Mesendoderm (in vitro differentiated cells): Measurements from ENCODE around the gene SLC22A13.

Source experiments
- DNase-seq: peaks from one replicate; pipeline ENCODE4 v3.0.0; 2013
- H2AK5ac ChIP-seq: 2 replicates; pipeline ENCODE4 v1.6.1; 2013; ENCODE audit warnings: low read length, inconsistent platforms
- H2BK120ac ChIP-seq: 2 replicates; pipeline ENCODE4 v1.6.1; 2013; ENCODE audit warnings: low read depth, mild to moderate bottlenecking, low read length, moderate library complexity, mixed read lengths
- H2BK15ac ChIP-seq: replicated peaks from 2 replicates; pipeline ENCODE4 v1.6.1; 2013; ENCODE audit warnings: low read depth, mild to moderate bottlenecking, moderate library complexity
- H2BK5ac ChIP-seq: 2 replicates; pipeline ENCODE4 v1.6.1; 2013; ENCODE audit warnings: low read length, inconsistent platforms
- H3K18ac ChIP-seq: 2 replicates; pipeline ENCODE4 v1.6.1; 2013; ENCODE audit warnings: mild to moderate bottlenecking, low read length, mixed read lengths
- H3K23ac ChIP-seq: one replicate; pipeline ENCODE4 v1.6.1; 2013; ENCODE audit warnings: low read length
- H3K27ac ChIP-seq: 2 replicates; pipeline ENCODE4 v1.5.1; 2013; ENCODE audit warnings: low read depth, mild to moderate bottlenecking, inconsistent platforms, low read length, moderate library complexity
- H3K27me3 ChIP-seq: 2 replicates; pipeline ENCODE4 v1.6.1; 2013; ENCODE audit warnings: low read length, control low read depth, mild to moderate bottlenecking, inconsistent platforms; ENCODE audit not compliant: insufficient read depth, poor library complexity
- H3K36me3 ChIP-seq: 2 replicates; pipeline ENCODE4 v1.6.1; 2013; ENCODE audit warnings: low read length, inconsistent platforms; ENCODE audit not compliant: control insufficient read depth, insufficient read depth
- H3K4ac ChIP-seq: one replicate; pipeline ENCODE4 v1.6.1; 2013; ENCODE audit warnings: low read depth, mild to moderate bottlenecking, low read length, moderate library complexity
- H3K4me1 ChIP-seq: 2 replicates; pipeline ENCODE4 v1.6.1; 2013; ENCODE audit warnings: low read depth, low read length, inconsistent platforms; ENCODE audit not compliant: control insufficient read depth
- H3K4me2 ChIP-seq: 2 replicates; pipeline ENCODE4 v1.6.1; 2013; ENCODE audit warnings: low read length
- H3K4me3 ChIP-seq: 2 replicates; pipeline ENCODE4 v1.5.1; 2013; ENCODE audit warnings: mild to moderate bottlenecking, low read length
- H3K56ac ChIP-seq: one replicate; pipeline ENCODE4 v1.6.1; 2013; ENCODE audit warnings: low read length
- H3K79me1 ChIP-seq: 2 replicates; pipeline ENCODE4 v1.6.1; 2013; ENCODE audit warnings: low read length, inconsistent platforms
- H3K79me2 ChIP-seq: 2 replicates; pipeline ENCODE4 v1.6.1; 2013; ENCODE audit warnings: mild to moderate bottlenecking, low read length; ENCODE audit not compliant: control insufficient read depth, insufficient read depth
- H3K9ac ChIP-seq: 2 replicates; pipeline ENCODE4 v1.6.1; 2013; ENCODE audit warnings: low read length, inconsistent platforms
- H4K5ac ChIP-seq: one replicate; pipeline ENCODE4 v1.6.1; 2013; ENCODE audit warnings: low read length
- H4K8ac ChIP-seq: one replicate; pipeline ENCODE4 v1.6.1; 2013; ENCODE audit warnings: low read depth, mild to moderate bottlenecking, control low read depth, low read length, moderate library complexity
- WGBS: extraction: QIAGEN DNeasy Blood & Tissue Kit; methylation state at CpG from one replicate; pipeline ENCODE4 v1.1.7; 2013; ENCODE audit warnings: low lambda C conversion rate, missing lambda C conversion rate; ENCODE audit not compliant: insufficient coverage; ENCODE audit errors: extremely low coverage; 5-methylcytosine and 5-hydroxymethylcytosine counted together

The SLC22A13 gene

GRCh38 chr3:38254872-38255271 is 10.7 kb upstream of the SLC22A13 start:
- H3K79me1 ChIP-seq: no peaks in the 10 kb centered on the region

GRCh38 chr3:38255627-38256026 is 10.0 kb upstream of the SLC22A13 start:
- no peak overlapping the region for H3K9ac ChIP-seq
- no peak overlapping the region for H2BK15ac ChIP-seq
- H3K79me1 ChIP-seq: no peaks in the 10 kb centered on the region
- no peaks in the 10 kb centered on the region for H3K27me3 ChIP-seq
- no peak overlapping the region for H2AK5ac ChIP-seq
- WGBS: no CpG with 5 or more reads among the region's 1 CpG
- no peak overlapping the region for H2BK5ac ChIP-seq
- no peak overlapping the region for H3K18ac ChIP-seq
- H4K8ac ChIP-seq: no peak overlapping the region
- H3K4me2 ChIP-seq: no peak overlapping the region
- H3K4me1 ChIP-seq: no peaks in the 10 kb centered on the region
- no peak overlapping the region for H3K56ac ChIP-seq
- no peak overlapping the region for H3K27ac ChIP-seq
- no peak overlapping the region for H2BK120ac ChIP-seq
- H3K23ac ChIP-seq: no peak overlapping the region
- no peaks in the 10 kb centered on the region for H3K79me2 ChIP-seq
- H3K4me3 ChIP-seq: no peak overlapping the region
- no peak overlapping the region for H3K4ac ChIP-seq
- H4K5ac ChIP-seq: no peak overlapping the region
- DNase-seq: no peak
- peaks cover 2% of the 10 kb centered on the region for H3K36me3 ChIP-seq

More at GRCh38 chr3:38254872-38255271, 10.7 kb upstream of the SLC22A13 start:
- Histone ChIP-seq H2AK5ac (no peak overlapping the region), H2BK5ac (no peak overlapping the region), H3K56ac (no peak overlapping the region), H3K27me3 (no peaks in the 10 kb centered on the region), H3K4me3 (no peak overlapping the region), H3K18ac (no peak overlapping the region), H4K8ac (no peak overlapping the region), H3K4ac (no peak overlapping the region), H3K4me1 (no peaks in the 10 kb centered on the region), H4K5ac (no peak overlapping the region), H2BK15ac (no peak overlapping the region), H3K27ac (no peak overlapping the region), H3K79me2 (no peaks in the 10 kb centered on the region), H2BK120ac (no peak overlapping the region), H3K23ac (no peak overlapping the region), H3K9ac (no peak overlapping the region), H3K36me3 (peaks cover 2% of the 10 kb centered on the region), H3K4me2 (no peak overlapping the region)
- no CpG with 5 or more reads among the region's 2 CpGs for WGBS
- no peak for DNase-seq

- H3K4me2 ChIP-seq: no peak overlapping the region
- WGBS: no CpG with 5 or more reads among the region's 1 CpG
- H3K4ac ChIP-seq: no peak overlapping the region
These were observed 8.0 kb upstream of the SLC22A13 start for GRCh38 chr3:38257583-38257982.

GRCh38 chr3:38260474-38260873 is 5.1 kb upstream of the SLC22A13 start:
- no peaks in the 10 kb centered on the region for H3K79me2 ChIP-seq
- no peaks in the 10 kb centered on the region for H3K27me3 ChIP-seq
- no peak overlapping the region for H4K5ac ChIP-seq
- no peaks in the 10 kb centered on the region for H3K4me1 ChIP-seq
- no peak overlapping the region for H2BK5ac ChIP-seq
- H3K27ac ChIP-seq: no peak overlapping the region
- H2BK15ac ChIP-seq: no peak overlapping the region
- no peak overlapping the region for H3K4ac ChIP-seq
- H3K56ac ChIP-seq: no peak overlapping the region
- H3K4me2 ChIP-seq: no peak overlapping the region
- H4K8ac ChIP-seq: no peak overlapping the region
- H3K36me3 ChIP-seq: no peaks in the 10 kb centered on the region
- H2AK5ac ChIP-seq: no peak overlapping the region
- no peak overlapping the region for H3K18ac ChIP-seq
- no peak overlapping the region for H2BK120ac ChIP-seq
- H3K4me3 ChIP-seq: no peak overlapping the region
- WGBS: no CpG with 5 or more reads among the region's 2 CpGs
- no peak overlapping the region for H3K9ac ChIP-seq
- no peak overlapping the region for H3K23ac ChIP-seq
- DNase-seq: no peak
- H3K79me1 ChIP-seq: no peaks in the 10 kb centered on the region

More at GRCh38 chr3:38257583-38257982, 8.0 kb upstream of the SLC22A13 start:
- Histone ChIP-seq H3K79me2 (no peaks in the 10 kb centered on the region), H3K79me1 (no peaks in the 10 kb centered on the region), H3K18ac (no peak overlapping the region), H2BK120ac (no peak overlapping the region), H2AK5ac (no peak overlapping the region), H3K4me1 (no peaks in the 10 kb centered on the region), H3K27ac (no peak overlapping the region), H3K27me3 (no peaks in the 10 kb centered on the region), H3K36me3 (peaks cover 2% of the 10 kb centered on the region), H4K5ac (no peak overlapping the region), H3K23ac (no peak overlapping the region), H4K8ac (no peak overlapping the region), H3K4me3 (no peak overlapping the region), H3K9ac (no peak overlapping the region), H2BK5ac (no peak overlapping the region), H2BK15ac (no peak overlapping the region), H3K56ac (no peak overlapping the region)
- no peak for DNase-seq

- no peak overlapping the region for H3K4me2 ChIP-seq
- no peaks in the 10 kb centered on the region for H3K4me1 ChIP-seq
- no peak overlapping the region for H2BK5ac ChIP-seq
- H4K5ac ChIP-seq: no peak overlapping the region
- H3K18ac ChIP-seq: no peak overlapping the region
- WGBS: no CpG with 5 or more reads among the region's 1 CpG
- no peaks in the 10 kb centered on the region for H3K27me3 ChIP-seq
- no peak overlapping the region for H2BK120ac ChIP-seq
- no peaks in the 10 kb centered on the region for H3K79me1 ChIP-seq
- no peak overlapping the region for H3K9ac ChIP-seq
- H3K36me3 ChIP-seq: no peaks in the 10 kb centered on the region
- no peak overlapping the region for H2AK5ac ChIP-seq
- H3K27ac ChIP-seq: no peak overlapping the region
- no peaks in the 10 kb centered on the region for H3K79me2 ChIP-seq
- no peak for DNase-seq
- no peak overlapping the region for H3K23ac ChIP-seq
- no peak overlapping the region for H3K56ac ChIP-seq
- no peak overlapping the region for H4K8ac ChIP-seq
- H3K4me3 ChIP-seq: no peak overlapping the region
- no peak overlapping the region for H2BK15ac ChIP-seq
- no peak overlapping the region for H3K4ac ChIP-seq
These were observed 1.2 kb upstream of the SLC22A13 start for GRCh38 chr3:38264353-38264771.

GRCh38 chr3:38264779-38265178 is 833 bp upstream of the SLC22A13 start:
- no peak for DNase-seq
- WGBS: no CpG with 5 or more reads among the region's 1 CpG
- H3K4ac ChIP-seq: no peak overlapping the region

More at GRCh38 chr3:38264779-38265178, 833 bp upstream of the SLC22A13 start:
- no peak overlapping the region for H3K56ac ChIP-seq
- no peaks in the 10 kb centered on the region for H3K36me3 ChIP-seq
- H3K4me3 ChIP-seq: no peak overlapping the region
- H4K5ac ChIP-seq: no peak overlapping the region
- no peak overlapping the region for H2BK120ac ChIP-seq
- H2AK5ac ChIP-seq: no peak overlapping the region
- no peaks in the 10 kb centered on the region for H3K79me1 ChIP-seq
- no peak overlapping the region for H2BK5ac ChIP-seq
- no peak overlapping the region for H3K9ac ChIP-seq
- no peak overlapping the region for H2BK15ac ChIP-seq
- no peak overlapping the region for H3K4me2 ChIP-seq
- no peak overlapping the region for H3K18ac ChIP-seq
- H3K79me2 ChIP-seq: no peaks in the 10 kb centered on the region
- H3K27ac ChIP-seq: no peak overlapping the region
- no peaks in the 10 kb centered on the region for H3K4me1 ChIP-seq
- H3K23ac ChIP-seq: no peak overlapping the region
- H4K8ac ChIP-seq: no peak overlapping the region
- H3K27me3 ChIP-seq: no peaks in the 10 kb centered on the region
